Breast epithelium (tissue), 3 donors: Measurements from ENCODE around the gene RBM3.

Source experiments
- POLR2A ChIP-seq: fragments of 450-650 bp; IDR thresholded peaks from one replicate; pipeline ENCODE4 v1.6.1; 2016; ENCODE audit warnings: antibody characterized with exemption, mild to moderate bottlenecking, moderate library complexity
- POLR2AphosphoS5 ChIP-seq, 3 donors: sonication (generic); formaldehyde crosslinking; IDR thresholded peaks; one replicate each; pipeline ENCODE4 v1.6.1; 2017; ENCODE audit warnings: antibody characterized with exemption in 3 of 3
- TF ChIP-seq, protein P1 (sequence below), 3 donors: fragments of 450-650 bp; IDR thresholded peaks; one replicate each; pipeline ENCODE4 v1.5.1; 2016 to 2017; ENCODE audit warnings: antibody characterized with exemption in 3 of 3, mild to moderate bottlenecking in 3 of 3, moderate library complexity in 3 of 3

DNA sequence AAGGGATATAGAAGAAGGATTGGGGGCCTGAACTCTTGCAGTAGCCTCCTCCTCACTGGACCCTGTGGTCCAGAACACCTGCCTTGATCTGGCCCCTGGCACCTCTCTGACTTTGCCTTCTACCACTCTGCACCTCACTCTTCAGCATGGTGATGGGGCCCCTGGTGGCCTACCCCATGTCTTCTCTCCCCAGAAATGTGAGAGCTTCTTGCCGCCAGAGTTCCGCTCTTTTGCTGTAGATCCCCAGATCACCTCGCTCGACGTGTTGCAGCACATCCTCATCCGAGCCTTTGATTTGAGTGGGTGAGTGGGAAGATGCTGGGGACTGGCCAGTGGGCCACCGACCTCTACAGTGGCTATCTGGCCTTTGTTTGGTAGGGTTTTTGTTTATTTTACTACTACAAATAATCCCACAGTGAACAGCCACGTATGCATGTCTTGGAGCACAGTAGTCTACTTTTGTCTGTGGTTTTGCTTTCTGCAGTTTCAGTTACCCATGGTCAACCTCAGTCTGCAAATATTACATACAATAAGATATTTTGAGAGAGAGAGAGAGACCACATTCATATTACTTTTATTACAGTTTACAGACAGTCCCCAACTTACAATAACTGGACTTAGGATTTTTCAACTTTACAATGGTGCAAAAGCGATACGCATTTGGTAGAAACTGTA, 33.0 kb upstream of the RBM3 start:
- TF ChIP-seq POLR2AphosphoS5 (IDR thresholded peaks at IDR 0.05), result no peak
- TF ChIP-seq, protein P1, sequence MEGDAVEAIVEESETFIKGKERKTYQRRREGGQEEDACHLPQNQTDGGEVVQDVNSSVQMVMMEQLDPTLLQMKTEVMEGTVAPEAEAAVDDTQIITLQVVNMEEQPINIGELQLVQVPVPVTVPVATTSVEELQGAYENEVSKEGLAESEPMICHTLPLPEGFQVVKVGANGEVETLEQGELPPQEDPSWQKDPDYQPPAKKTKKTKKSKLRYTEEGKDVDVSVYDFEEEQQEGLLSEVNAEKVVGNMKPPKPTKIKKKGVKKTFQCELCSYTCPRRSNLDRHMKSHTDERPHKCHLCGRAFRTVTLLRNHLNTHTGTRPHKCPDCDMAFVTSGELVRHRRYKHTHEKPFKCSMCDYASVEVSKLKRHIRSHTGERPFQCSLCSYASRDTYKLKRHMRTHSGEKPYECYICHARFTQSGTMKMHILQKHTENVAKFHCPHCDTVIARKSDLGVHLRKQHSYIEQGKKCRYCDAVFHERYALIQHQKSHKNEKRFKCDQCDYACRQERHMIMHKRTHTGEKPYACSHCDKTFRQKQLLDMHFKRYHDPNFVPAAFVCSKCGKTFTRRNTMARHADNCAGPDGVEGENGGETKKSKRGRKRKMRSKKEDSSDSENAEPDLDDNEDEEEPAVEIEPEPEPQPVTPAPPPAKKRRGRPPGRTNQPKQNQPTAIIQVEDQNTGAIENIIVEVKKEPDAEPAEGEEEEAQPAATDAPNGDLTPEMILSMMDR (IDR thresholded peaks at IDR 0.05), result no peak
- TF ChIP-seq POLR2A, result no peak
